Activated CD8-positive, alpha-beta memory T cell treated with anti-CD3 and anti-CD28 coated beads for 4 hours (primary cell): ENCODE measurements around the gene CDH16.

Experiments used
- DNase-seq, 2 donors: peaks; one replicate each; pipeline ENCODE4 v3.0.0-alpha.2; 2020; ENCODE audit warnings: low read depth in 2 of 2

CDH16 gene

DNA sequence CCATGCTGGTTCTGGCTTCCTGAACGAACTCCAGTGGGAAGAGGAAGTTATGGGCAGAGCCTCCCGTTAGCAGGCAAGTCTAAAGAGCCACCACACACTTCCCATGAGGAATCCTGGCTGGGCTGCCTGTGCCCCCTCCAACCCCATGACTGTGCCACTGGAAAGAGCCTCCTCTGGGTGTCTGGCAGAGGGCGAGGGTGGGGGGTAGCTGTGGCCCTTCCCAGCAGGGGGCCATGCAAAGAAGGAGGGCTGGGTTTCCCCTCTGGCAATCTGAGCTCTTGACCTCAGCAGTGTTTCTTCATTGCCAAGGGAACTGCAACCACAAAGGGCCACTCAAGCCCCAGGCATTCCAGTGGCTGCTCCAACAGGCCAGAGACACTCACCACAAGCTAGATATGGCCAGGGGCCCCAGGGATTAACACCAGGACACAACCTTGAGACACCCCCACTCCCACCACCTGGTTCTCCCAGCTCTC, 8.3 kb upstream of the CDH16 start:
- no peak for DNase-seq

DNA sequence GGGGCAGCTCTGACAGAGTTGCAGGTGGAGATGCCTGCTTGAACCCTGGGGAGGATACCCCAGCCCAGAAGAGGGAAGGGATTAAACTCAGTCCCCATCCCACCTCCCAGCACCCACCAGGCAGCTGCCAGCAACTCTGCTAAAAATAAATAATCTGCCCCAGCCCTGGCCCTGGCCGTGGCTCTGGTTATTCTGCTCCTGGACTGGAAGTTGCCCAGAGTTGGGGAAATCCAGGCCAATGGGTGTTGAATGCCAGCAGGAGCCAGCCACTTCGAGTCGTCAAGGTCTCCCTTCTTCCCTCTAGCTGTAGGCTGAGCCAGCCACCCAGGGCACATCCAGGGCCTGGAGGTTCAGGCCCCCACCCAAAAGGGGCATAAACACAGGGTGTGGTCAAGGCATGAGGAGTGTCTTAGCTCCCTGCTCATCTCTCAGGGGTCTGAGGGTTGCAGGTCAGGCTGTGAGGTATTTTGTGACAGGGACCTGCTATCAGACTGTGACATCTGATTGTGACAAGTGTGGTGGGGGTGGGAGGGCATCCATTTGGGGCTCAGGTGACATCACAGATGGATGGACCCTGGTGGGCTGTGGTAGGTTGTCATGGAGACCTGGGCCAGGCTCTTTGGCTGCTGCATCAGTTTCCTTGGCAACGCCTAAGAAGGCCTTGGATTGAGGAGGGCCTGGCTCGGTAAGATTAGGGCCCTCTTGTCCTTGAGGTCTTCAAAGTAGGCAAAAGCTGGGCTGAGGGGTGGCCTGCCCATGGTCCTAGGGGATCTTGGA, 7.7 kb upstream of the CDH16 start:
- no peak for DNase-seq

DNA sequence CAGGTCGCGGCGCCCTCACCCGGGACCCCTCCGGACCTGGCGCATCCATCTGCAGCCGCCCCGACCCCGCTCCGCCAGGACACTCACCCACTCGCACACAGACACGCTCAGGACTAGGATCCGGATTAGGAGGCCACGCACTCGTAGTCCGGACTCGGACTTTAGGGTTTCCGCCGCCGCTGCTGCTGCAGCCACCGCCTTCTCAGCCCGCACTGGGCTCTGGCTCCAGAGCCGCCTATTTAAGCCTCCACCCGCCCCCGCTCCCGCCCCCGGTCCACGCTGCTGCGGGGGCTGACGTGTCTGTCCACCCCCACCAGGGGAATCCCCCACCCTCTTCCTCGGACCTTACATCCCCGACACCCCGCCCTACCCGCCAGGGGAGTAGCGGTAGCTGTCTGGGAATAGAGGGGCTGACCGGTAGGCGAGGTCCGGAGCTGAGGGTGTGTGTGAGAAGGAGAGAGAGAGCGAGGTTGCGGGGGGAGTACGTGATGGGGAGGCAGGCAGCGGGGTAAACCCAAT, 6.7 kb upstream of the CDH16 start, which contains the start of gene RRAD:
Gene RRAD (minus strand): TSS at position 214 of the 519 bp plus-strand sequence. CDS start 356 bp downstream, outside the sequence.
- no peak for DNase-seq

DNA sequence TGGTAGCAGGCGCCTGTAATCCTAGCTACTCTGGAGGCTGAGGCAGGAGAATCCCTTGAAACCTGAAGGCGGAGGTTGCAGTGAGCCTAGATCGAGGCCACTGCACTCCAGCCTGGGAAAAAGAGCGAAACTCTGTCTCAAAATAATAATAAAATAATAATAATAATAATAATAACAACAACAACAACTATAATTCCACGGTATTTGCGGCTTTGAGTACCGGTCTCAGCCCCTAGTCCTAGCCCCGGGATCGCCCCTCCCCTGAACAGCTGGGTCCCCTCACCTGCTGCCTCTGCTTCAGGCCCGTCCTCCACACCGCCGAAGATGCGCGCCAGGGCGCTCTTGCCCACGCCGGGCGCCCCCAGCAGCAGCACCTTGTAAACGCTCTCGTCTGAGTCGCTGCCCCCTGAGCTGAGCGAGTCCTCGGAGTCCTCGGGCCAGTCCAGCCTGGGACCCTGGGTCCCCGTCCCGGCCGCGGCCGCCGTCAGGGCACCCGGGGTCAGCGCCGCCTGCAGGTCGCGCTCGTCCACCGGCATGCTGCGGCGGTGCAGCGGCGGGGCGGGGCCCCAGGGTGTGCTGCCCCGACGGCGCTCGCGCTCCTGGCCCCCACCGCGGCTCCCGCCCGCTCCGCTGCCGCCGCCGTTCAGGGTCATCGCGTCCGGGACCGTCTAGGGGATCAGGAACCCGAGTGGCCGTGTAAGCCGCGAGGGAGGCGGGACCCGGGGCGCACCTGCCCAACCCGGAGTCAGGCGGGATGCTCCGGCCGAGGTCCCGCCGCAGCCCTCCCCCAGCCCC, 6.0 kb upstream of the CDH16 start:
- DNase-seq, result no peak

DNA sequence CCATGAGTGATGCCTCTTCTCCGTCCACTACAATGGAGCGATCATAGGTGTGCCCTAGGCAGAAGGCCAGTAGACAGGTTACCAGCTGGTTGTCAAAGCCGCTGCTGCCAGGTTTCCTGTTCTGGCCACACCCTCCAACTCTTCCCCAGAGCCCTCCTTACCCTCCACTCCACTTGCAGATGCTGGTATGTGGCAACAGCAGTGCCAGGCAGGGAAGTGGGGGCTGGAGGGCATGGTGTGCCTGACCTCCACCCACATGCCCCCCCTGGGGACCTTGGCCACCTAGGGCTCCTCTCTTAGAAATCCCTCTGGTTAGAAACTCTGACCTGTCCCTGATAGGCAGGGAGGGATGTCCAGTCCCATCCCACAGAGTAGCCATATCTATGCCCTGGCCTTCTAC, 5.2 kb upstream of the CDH16 start:
- DNase-seq, result no peak

DNA sequence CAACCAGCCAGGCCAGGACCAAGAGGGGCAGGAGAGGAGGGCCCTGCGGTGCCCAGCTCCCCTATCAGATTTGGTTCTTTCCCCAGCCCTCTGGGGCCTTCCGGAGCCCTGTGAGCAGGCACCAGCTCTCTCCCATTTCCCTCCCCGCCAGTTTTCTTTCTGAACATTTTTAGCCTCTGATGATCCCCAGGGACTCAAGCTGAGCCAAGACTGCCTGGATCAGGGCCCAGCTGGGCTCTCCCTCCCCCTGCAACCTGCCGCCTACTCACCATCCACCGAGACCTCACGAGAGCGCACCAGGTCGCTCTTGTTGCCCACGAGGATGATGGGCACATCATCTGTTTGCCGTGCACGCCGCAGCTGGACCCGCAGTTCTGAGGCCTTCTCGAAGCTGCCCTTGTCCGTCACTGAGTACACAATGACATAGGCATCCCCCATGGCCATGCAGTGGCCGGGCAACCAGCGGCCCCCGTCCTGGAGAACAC, 4.6 kb upstream of the CDH16 start:
- DNase-seq, result no peak

DNA sequence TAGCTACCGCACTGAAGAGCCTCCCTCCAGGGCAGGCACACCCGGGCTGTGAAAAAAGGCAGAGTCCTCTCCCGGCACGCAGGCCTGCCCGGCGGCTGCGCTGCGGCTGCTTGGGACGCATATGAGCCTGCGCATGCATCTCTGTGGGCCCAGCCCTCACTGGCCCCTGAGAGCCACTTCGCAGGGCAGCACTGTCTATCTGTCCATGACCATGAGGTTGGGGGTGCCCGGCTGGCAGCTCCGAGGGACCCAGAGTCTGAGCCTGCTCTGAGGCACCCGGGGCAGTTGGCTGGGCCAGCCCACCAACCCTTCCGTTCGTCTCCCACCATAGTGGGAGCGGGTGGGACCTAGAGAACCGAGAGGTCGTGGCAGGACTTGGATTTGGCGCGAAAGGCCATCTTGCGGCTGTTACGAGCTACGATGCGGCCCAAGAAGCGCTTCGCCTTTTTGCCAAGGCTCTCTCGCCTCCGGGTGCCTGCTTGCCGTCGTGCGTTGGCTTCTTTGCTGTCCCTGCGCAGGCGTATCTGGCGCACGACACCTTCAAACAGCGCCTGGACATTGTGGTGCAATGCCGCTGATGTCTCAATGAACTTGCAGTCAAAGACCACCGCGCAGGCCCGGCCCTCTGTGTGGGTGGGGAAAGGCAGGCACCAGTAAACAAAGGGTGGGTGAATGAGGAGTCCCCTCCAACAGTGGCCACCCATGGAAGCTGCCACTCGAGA, 3.2 kb upstream of the CDH16 start:
- DNase-seq, result no peak

DNA sequence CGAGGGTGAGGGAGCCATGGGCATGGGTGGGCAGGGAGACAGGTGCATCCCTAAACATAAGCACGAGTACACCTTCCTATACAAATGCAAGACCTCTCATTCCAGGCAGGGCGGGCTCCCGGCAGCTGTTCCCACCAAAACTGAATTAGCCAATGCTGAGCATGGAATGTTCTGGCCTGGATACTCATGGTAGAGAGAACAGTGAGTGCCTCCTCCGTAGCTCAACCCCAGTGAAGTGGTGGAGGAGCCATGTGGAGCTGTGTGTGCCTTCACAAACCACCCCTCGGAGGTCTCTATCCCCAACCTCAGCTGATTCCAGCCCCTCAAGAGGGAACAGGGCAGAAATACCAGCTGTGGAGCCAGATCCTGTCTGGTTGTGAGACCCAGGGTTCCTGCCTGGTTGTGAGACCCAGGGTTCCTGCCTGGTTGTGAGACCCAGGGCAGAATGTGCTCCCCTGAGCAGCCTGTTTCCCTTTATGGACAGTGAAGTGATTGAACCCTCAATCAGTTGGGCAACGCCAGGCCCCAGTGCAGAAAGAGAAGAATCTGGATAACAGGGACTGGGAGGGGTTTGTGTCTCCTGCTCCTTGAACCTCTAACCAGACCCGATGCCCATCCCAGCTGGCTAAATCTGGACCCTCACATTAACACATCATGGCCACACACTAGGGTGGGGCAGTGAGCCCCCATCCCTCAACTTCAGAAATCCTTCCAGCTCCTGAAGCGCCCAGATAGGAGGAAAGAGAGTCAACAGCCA, 2.4 kb upstream of the CDH16 start:
- no peak for DNase-seq

DNA sequence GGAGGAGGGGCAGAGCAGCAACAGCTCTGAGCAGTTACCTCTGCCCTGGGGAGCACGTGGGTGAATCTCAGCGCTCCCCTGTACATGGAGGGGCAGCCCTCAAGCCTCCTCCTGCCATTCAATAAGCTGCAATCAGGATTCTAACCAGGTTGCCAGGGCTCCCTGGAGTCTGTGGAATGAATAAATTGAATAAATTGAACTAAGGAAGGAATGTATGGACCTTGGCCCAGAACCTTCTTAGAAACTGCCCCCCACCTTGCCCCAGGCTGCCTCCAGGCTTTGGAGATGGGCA, 1.6 kb upstream of the CDH16 start:
- DNase-seq, result no peak

DNA sequence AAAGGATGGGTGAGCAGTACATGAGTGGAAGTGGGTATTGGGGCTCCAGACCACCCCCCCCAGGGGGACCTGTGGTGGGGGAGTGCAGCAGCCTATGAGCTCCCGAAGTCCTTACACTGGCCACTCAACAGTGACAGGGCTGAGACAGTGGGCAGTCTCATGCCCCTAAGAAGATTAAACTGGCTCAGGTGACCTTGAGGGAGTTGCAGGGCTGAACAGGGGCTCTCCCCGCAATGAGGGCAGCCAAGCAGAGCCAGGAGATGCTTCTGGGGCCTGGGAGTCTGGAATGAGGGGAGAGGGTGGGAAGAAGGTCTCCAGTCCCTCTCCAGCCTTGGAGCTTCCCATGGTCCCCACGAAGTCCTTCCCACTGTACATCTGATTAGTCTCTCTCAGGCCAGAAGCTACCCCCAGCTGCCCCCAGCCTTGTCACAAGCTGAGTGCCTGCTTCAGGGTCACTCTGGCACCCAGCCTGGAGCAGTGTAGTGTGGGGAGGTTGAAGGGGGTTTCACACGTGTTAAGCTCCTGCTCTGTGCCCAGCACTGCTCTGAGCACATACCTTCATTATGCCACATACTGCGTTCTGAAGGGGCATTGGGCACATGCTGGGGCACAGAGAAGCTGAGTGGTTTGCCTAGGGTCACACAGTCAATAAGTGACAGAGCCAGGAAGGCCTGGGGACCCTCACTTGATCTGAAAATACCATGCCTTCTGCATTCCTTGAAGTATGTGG, 1.0 kb upstream of the CDH16 start:
- no peak for DNase-seq

DNA sequence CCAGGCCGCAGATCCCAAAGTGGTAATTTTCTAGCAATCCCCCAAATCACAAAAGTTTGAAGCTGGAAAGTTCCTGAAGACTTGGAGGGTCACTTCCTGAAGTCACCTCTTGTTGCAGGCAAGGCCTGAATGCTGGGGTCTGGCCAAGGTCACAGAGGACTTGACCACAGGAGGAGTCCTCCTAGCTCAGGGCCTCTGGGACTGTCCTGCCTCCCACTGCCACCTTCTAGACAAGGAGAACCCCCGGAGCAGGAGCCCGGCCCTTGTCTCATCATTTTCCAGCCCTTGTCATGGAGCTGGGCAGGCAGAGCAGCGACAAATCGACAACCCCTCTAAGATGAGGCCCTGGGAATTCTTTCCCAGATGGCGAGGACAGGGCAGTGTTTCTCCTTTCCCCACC, 330 bp downstream of the CDH16 start:
- DNase-seq, result no peak

DNA sequence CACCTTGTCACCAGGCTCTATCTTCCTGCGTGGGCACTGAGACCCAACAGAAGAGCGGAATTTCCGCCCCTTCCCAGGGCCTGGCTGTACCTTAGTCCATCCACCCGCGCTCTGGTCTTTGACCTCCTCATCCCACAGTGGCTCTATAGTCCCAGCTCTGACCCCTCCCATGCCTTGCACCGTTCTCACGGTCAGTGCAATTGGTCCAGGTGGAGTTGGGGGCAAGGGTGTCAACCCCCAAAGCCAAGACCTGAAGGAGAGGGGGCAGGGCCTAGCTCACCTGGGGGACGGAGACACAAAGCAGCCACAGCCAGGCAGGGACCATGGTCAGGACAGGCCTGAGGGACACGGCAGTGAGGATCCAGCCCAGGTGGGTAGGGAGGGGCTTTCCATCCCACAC, 944 bp downstream of the CDH16 start:
- no peak for DNase-seq

DNA sequence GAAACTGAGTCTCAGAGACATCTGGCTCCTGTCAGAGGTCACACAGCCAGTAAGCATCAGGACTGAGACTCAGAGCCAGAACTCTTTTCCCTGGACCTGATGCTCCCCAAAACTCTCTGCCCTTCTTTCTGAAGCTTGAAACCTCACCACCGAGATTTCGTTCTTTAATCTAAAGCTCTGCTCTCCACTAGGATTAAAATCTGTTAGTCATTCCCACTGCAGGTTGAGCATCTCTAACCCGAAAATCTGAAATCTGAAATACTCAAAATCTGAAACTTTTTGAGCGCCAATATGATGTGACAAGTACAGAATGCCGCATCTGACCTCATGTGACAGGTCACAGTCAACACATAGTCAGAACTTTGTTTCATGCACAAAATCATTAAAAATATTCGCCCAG, 2.2 kb downstream of the CDH16 start:
- DNase-seq, result no peak

DNA sequence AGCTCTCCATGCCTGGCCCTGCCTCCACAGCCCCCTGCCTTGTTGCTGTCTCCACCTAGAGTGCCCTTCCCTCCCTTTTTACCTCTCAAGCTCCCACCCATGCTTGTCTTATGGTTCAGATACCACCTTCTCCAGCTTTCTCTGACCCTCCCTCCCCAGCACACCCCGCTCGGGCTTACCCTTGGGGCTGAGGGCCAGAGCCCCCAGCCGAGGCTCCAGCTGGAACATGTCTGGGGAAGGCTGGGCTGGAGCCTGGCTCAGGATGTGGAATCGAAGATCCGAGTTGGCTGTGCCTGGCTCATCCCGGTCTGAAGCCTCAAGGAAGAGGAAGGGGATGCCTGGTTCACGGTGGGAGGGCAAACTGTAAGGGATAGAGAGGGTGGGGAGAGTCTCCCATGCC, 3.6 kb downstream of the CDH16 start:
- no peak for DNase-seq

DNA sequence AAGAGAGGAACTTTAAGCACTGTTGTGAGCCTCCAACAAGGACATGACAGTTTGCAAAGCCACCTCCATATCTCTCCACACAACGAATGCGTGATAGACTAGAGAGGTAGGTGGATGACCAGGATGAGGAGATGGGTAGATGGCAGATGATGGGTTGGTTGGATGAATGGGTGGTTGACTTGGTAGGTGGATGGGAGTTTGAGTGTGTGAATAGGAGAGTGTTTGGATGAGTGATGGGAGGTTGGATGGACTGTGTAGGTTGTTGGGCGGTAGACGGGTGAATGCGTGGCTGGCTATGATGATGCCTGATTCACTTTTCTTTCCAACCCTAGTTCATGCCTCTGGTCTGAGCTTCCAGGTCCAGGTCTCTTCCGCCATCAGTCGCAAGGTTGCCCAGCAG, 4.1 kb downstream of the CDH16 start:
- no peak for DNase-seq

DNA sequence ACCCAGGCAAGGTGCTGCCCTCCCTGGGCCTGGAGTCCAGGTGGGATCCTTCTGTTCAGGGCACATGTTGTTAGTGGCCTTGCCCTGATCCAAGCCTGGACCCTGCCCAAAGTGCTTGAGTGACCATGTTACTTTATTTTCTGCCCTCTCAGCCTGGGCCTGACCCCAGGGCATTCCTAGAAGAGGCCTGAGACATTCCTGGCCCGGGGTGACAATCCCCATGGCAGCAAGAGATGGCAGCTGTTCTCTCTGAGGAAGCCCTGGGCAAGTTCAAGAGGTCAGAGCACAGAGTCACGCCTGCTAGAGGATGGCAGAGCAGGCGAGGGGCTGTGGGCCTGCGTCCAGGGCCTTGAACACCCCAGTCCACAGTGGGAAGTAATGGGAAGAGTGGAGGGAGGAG, 5.0 kb downstream of the CDH16 start:
- no peak for DNase-seq

DNA sequence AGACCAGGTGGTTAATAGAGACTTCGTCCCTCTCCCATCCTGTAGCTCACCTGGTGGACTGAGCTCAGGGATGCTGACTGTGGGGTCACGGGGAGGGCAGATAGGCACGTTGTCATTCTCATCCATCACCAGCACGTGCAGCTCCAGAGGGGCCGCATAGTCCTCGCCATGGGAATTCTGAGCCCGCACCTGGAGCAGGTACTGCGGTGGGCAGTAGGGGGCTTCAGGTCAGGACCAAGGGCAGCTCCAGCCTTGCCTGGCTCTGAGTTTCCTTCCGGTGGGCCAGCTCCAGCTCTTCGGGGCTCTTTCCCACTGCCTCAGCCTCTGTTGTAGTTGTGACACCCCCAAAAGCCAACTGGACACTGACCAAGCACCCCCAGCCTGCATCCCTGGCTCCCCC, 5.6 kb downstream of the CDH16 start:
- DNase-seq, result no peak

DNA sequence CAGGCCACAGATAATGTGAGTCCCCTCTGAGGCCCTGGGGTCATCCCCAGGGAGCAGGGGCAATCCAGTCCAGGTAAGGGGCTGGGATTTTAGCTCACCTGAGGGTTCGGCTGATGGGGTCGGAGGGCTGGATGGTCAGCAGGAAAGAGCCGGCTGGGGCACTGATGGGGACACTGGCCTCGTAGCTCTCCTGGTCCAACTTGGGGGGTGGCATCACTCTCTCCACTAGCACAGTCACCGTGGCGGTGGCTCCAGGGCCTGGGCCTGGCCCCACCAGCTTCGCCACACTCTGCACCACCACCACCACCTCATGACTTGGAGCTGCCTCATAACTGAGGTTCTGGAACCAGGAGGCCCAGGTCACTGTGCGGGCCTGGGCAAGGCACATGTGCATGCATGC, 6.9 kb downstream of the CDH16 start:
- DNase-seq, result no peak

DNA sequence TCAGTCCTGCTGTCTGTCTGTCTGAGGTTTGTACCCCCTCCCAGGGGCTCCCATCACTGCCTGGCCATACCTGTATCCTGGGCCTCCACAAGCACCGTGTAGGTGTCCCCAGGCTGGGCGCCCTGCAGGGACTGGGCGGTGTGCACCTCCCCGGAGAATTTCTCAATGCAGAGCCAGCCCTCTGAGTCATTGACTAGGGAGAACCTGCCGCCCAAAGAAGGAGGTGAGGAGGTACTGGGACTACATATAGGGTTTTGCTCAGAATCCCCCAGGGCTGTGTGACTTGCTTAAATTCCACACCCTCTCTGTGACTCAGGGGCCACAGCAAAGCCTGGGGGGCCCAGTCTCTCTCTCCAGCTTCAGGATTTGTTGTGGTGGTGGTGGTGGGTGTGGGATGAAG, 7.6 kb downstream of the CDH16 start:
- no peak for DNase-seq

DNA sequence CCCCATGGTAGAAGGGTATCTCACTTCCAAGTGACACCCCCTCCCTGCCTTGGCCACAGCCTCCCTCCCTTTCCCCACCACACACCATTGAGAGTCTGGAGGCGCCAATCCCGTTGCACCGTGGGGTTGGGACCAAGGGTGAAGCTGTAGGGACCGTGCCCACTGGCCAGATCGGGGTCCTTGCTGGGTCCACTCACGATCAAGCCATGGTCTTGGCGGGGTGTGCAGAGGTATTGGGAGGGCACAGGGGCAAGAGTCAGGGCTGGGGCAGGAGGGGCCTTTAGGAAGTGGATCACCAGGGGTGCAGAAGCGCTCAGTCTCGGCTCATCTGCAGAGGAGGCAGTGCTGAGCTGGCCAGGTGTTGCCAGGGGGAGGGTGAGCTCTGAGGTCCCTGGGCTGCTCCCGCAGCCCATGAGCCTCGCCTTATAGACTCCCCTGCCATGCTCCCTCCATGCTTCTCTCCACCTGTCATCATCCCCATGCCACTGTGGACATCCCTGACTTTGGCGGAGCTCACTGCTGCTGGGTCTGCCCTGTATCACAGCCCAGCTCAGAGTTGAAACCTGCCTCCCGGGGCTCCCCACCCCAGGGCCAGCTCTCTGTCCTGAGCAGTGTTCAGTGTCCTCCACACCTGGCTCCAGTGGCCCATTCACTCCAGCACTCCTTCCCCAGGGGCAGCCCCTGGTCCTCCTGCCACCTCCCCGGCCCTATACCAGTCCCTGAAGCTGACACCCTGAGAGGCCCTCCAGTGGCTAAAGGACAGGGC, 8.3 kb downstream of the CDH16 start:
- no peak for DNase-seq
